C1 segment of cervical spinal cord (tissue), 14 donors: ENCODE measurements around the gene OR8A1.
"Not testable (repeated sequence)": the region's sequence is repeated elsewhere in the genome, so short reads cannot be mapped to it uniquely, and the experiment has no call there.

Source experiments
- DNase-seq, 14 donors: peaks; one replicate each; lab custom pipeline; 2025; lab: John Stamatoyannopoulos, UW

OR8A1 gene

GRCh38 chr11:124595302-124595701 is 25.5 kb downstream of the OR8A1 start:
- DNase-seq: no peak

- DNase-seq: no peak
Measured at GRCh38 chr11:124597626-124598025, 27.8 kb downstream of the OR8A1 start.

- DNase-seq: no peak
Measured at GRCh38 chr11:124600621-124601320, 31.0 kb downstream of the OR8A1 start.

GRCh38 chr11:124602193-124602592 is 32.4 kb downstream of the OR8A1 start:
- no peak for DNase-seq

- not testable (repeated sequence) for DNase-seq
Measured at GRCh38 chr11:124602723-124603122, 32.9 kb downstream of the OR8A1 start.

- peak in 2 of 14 donors; percentile 4 to 9 for DNase-seq
Measured at GRCh38 chr11:124605719-124606118, 35.9 kb downstream of the OR8A1 start.

GRCh38 chr11:124608147-124608546 is 38.4 kb downstream of the OR8A1 start:
- no peak for DNase-seq

- DNase-seq: no peak
Measured at GRCh38 chr11:124610295-124610694, 40.5 kb downstream of the OR8A1 start.

- no peak for DNase-seq
Measured at GRCh38 chr11:124611064-124611463, 41.3 kb downstream of the OR8A1 start, which contains the start of gene PANX3. Gene PANX3, plus strand, starts transcription at chr11:124611428. Its CDS starts 129 bp downstream, at chr11:124611557.

- DNase-seq: no peak
Measured at GRCh38 chr11:124612045-124612444, 42.2 kb downstream of the OR8A1 start.

- DNase-seq: no peak
Measured at GRCh38 chr11:124612567-124613246, 42.9 kb downstream of the OR8A1 start.

- DNase-seq: no peak
Measured at GRCh38 chr11:124618863-124619262, 49.1 kb downstream of the OR8A1 start.
